NCI-H748 (cell line): ENCODE measurements around the gene SLCO3A1.

Experiments
- DNase-seq: peaks from one replicate; lab custom pipeline; 2025; ENCODE audit not compliant: unreplicated experiment; lab: John Stamatoyannopoulos, UW

Gene SLCO3A1

GRCh38 chr15:91881569-91882297 is 28.2 kb downstream of the SLCO3A1 start:
- DNase-seq: no peak

GRCh38 chr15:91882858-91883586 is 29.5 kb downstream of the SLCO3A1 start:
- DNase-seq: no peak

GRCh38 chr15:91884606-91885005 is 31.1 kb downstream of the SLCO3A1 start:
- DNase-seq: no peak

GRCh38 chr15:91885054-91885453 is 31.5 kb downstream of the SLCO3A1 start:
- no peak for DNase-seq

- peak; percentile 26 for DNase-seq
Observed at GRCh38 chr15:91885714-91886270, 32.3 kb downstream of the SLCO3A1 start.

- peak; percentile 52 for DNase-seq
Observed at GRCh38 chr15:91886878-91887277, 33.4 kb downstream of the SLCO3A1 start.

GRCh38 chr15:91887321-91887720 is 33.8 kb downstream of the SLCO3A1 start:
- peak; percentile 3 for DNase-seq

GRCh38 chr15:91887921-91888373 is 34.4 kb downstream of the SLCO3A1 start:
- no peak for DNase-seq

GRCh38 chr15:91889111-91889815 is 35.8 kb downstream of the SLCO3A1 start:
- DNase-seq: no peak

- DNase-seq: no peak
Observed at GRCh38 chr15:91890614-91891013, 37.1 kb downstream of the SLCO3A1 start.

- no peak for DNase-seq
Observed at GRCh38 chr15:91891101-91891500, 37.6 kb downstream of the SLCO3A1 start.

- peak; percentile 75 for DNase-seq
Observed at GRCh38 chr15:91891788-91892345, 38.4 kb downstream of the SLCO3A1 start.

- no peak for DNase-seq
Observed at GRCh38 chr15:91892436-91892835, 38.9 kb downstream of the SLCO3A1 start.

- DNase-seq: no peak
Observed at GRCh38 chr15:91894606-91895005, 41.1 kb downstream of the SLCO3A1 start.

- DNase-seq: no peak
Observed at GRCh38 chr15:91895051-91895450, 41.5 kb downstream of the SLCO3A1 start.

- no peak for DNase-seq
Observed at GRCh38 chr15:91896341-91897055, 43.0 kb downstream of the SLCO3A1 start.

- DNase-seq: no peak
Observed at GRCh38 chr15:91897585-91898372, 44.3 kb downstream of the SLCO3A1 start.

- DNase-seq: no peak
Observed at GRCh38 chr15:91898843-91899242, 45.3 kb downstream of the SLCO3A1 start.

GRCh38 chr15:91904942-91905341 is 51.4 kb downstream of the SLCO3A1 start:
- no peak for DNase-seq

- no peak for DNase-seq
Observed at GRCh38 chr15:91908391-91908790, 54.9 kb downstream of the SLCO3A1 start.
